Sigmoid colon (tissue), 7 donors: ENCODE results near the gene CCT6A. TPM values are rescaled to one million over a fixed set of nuclear protein-coding genes. Genes with fewer than 3 reads are reported as not detected.
A peak's percentile ranks its signal among the peaks of the same experiment; 100 is the strongest.
"Not testable (repeated sequence)": the region's sequence is repeated elsewhere in the genome, so short reads cannot be mapped to it uniquely, and the experiment has no call there.

Experiments
- DNase-seq: peaks from one replicate; pipeline ENCODE4 v3.0.0-alpha.2; 2019
- H3K27ac ChIP-seq, 4 donors: fragments of 200-600 bp; sonication (generic); one replicate each; pipeline ENCODE4 v1.5.1; 2016 to 2019; ENCODE audit warnings: mild to moderate bottlenecking in 1 of 4
- H3K27me3 ChIP-seq, 3 donors: fragments of 200-600 bp; sonication (generic); one replicate each; pipeline ENCODE4 v1.5.1; 2019; ENCODE audit warnings: mild to moderate bottlenecking in 1 of 3
- H3K36me3 ChIP-seq, 4 donors: fragments of 200-600 bp; sonication (generic); one replicate each; pipeline ENCODE4 v1.5.1; 2016 to 2019
- H3K4me1 ChIP-seq, 4 donors: fragments of 200-600 bp; sonication (generic); one replicate each; pipeline ENCODE4 v1.5.1; 2017 to 2019
- H3K4me3 ChIP-seq, 4 donors: fragments of 200-600 bp; sonication (generic); one replicate each; pipeline ENCODE4 v1.5.1; 2017 to 2019; ENCODE audit warnings: mild to moderate bottlenecking in 2 of 4, moderate library complexity in 1 of 4
- H3K9me3 ChIP-seq, 4 donors: fragments of 200-600 bp in 3 of 4; sonication (generic) in 3 of 4; one replicate each; pipeline versions ENCODE4 v1.5.1 to v1.6.1; 2013 to 2019
- CTCF ChIP-seq, 4 experiments: fragments of 450-650 bp in 3 of 4; fragments of 200-600 bp in 1 of 4; IDR thresholded peaks; one replicate each; pipeline ENCODE4 v1.5.1; 2016 to 2019; ENCODE audit warnings: antibody characterized with exemption in 4 of 4, mild to moderate bottlenecking in 3 of 4, moderate library complexity in 2 of 4
- EP300 ChIP-seq, 4 donors: sonication (generic); formaldehyde crosslinking; IDR thresholded peaks; one replicate each; pipeline ENCODE4 v1.6.1; 2017; ENCODE audit warnings: antibody characterized with exemption in 4 of 4
- POLR2A ChIP-seq, 2 donors: fragments of 450-650 bp; IDR thresholded peaks; one replicate each; pipeline ENCODE4 v1.6.1; 2016; ENCODE audit warnings: antibody characterized with exemption in 2 of 2, mild to moderate bottlenecking in 2 of 2, moderate library complexity in 2 of 2
- POLR2AphosphoS5 ChIP-seq, 4 donors: sonication (generic); formaldehyde crosslinking; IDR thresholded peaks; one replicate each; pipeline ENCODE4 v1.6.1; 2017; ENCODE audit warnings: antibody characterized with exemption in 4 of 4
- WGBS, 2 donors: extraction: QIAGEN DNeasy Blood & Tissue Kit; methylation state at CpG; one replicate each; pipeline ENCODE4 v1.1.7; 2013; 5-methylcytosine and 5-hydroxymethylcytosine counted together
- intact Hi-C: fragments of 100-400 bp; cut with DNase I; formaldehyde crosslinking; loops from one replicate; pipeline ENCODE4 v1.15.1; 2023
- polyA plus RNA-seq, 3 donors: library from polyadenylated mRNA; stranded (reverse); fragments of 200-250 nt; gene quantifications; one replicate each; pipeline ENCODE4 v1.2.3, GENCODE V29; 2013
- total RNA-seq, 4 donors: library from RNA; depleted of rRNA; stranded (reverse); fragments of >200 nt; gene quantifications; one replicate each; pipeline ENCODE4 v1.1.0, GENCODE V29; 2016
- donor health status: healthy with polysubstance abuse.
- donor health status: Bipolar disorder and iron deficiency.
- donor health status: healthy.

CCT6A gene
- total and polyA plus RNA-seq, 7 donors = 52.9 to 114 (median 85.4) TPM

DNA sequence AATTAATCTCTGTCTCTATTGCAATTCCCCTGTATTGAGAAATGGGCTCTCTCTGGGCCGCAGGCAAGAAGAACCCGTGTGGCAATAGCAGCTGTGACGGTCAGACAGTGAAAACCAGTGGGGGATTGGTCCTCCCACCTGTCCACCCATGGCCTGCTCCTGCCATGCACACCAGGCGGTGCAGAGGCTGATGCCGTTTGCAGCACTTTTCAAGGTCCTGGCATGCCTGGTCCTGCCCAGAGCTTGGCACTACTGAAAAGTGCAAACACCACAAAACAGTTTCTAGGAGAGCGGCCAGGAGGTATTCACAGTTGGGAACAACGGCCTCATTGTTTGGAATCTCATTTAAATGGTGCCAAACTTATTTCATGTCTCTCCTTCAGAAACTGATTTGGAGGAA is 41.9 kb upstream of the CCT6A start:
- intact Hi-C loops = no loop called here
- whole genome bisulfite sequencing, 2 donors = 20 to 71% methylated on average over 7 of the region's 7 CpGs

GRCh38 chr7:56017015-56017414 is 34.5 kb upstream of the CCT6A start:
- WGBS, 2 donors = 91 to 95% methylated on average over 3 of the region's 3 CpGs
- intact Hi-C loops = not testable (repeated sequence)

More for the DNA sequence above, 41.9 kb upstream of the CCT6A start:
- H3K9me3 ChIP-seq = no peaks in the 10 kb centered on the region
- H3K27ac ChIP-seq = peak overlapping the region in 3 of 4 donors; percentile 16 to 44 (median 39)
- H3K4me3 ChIP-seq = no peak overlapping the region
- peaks cover 0 to 19% (median 12%) of the 10 kb centered on the region in 4 donors for H3K4me1 ChIP-seq
- no peaks in the 10 kb centered on the region for H3K27me3 ChIP-seq
- no peak for DNase-seq
- no peak for TF ChIP-seq POLR2A (IDR thresholded peaks at IDR 0.05)
- TF ChIP-seq EP300 (IDR thresholded peaks at IDR 0.05) = no peak
- TF ChIP-seq CTCF (IDR thresholded peaks at IDR 0.05) = no peak
- peak in 1 of 4 donors; percentile 5 for TF ChIP-seq POLR2AphosphoS5 (IDR thresholded peaks at IDR 0.05)
- H3K36me3 ChIP-seq = peaks cover 0 to 3% (median 0%) of the 10 kb centered on the region in 4 donors

GRCh38 chr7:56019501-56019900 is 32.1 kb upstream of the CCT6A start:
- 40 to 77% methylated on average over 9 of the region's 9 CpGs for WGBS, 2 donors
- intact Hi-C loops = no loop called here

More at GRCh38 chr7:56017015-56017414, 34.5 kb upstream of the CCT6A start:
- peaks cover 0 to 32% (median 0%) of the 10 kb centered on the region in 4 donors for H3K36me3 ChIP-seq
- H3K27ac ChIP-seq, DNase-seq, H3K9me3 ChIP-seq, H3K27me3 ChIP-seq, H3K4me1 ChIP-seq, H3K4me3 ChIP-seq: not testable (repeated sequence)

GRCh38 chr7:56023500-56023899 is 28.1 kb upstream of the CCT6A start:
- Histone ChIP-seq H3K4me3 (no peak overlapping the region), H3K27ac (no peak overlapping the region), H3K36me3 (peaks cover 0 to 24% (median 0%) of the 10 kb centered on the region in 4 donors), H3K9me3 (no peaks in the 10 kb centered on the region), H3K27me3 (no peaks in the 10 kb centered on the region), H3K4me1 (no peaks in the 10 kb centered on the region)
- intact Hi-C loops = no loop called here
- TF ChIP-seq POLR2A (IDR thresholded peaks at IDR 0.05) (no peak), CTCF (IDR thresholded peaks at IDR 0.05) (no peak), EP300 (IDR thresholded peaks at IDR 0.05) (no peak), POLR2AphosphoS5 (IDR thresholded peaks at IDR 0.05) (no peak)
- DNase-seq = no peak

More at GRCh38 chr7:56019501-56019900, 32.1 kb upstream of the CCT6A start:
- Histone ChIP-seq H3K9me3 (no peaks in the 10 kb centered on the region), H3K4me3 (no peak overlapping the region), H3K36me3 (peaks cover 0 to 29% (median 0%) of the 10 kb centered on the region in 4 donors), H3K4me1 (no peaks in the 10 kb centered on the region), H3K27me3 (no peaks in the 10 kb centered on the region), H3K27ac (no peak overlapping the region)
- no peak for DNase-seq
- TF ChIP-seq POLR2A (IDR thresholded peaks at IDR 0.05) = no peak
- TF ChIP-seq CTCF (IDR thresholded peaks at IDR 0.05) = no peak
- no peak for TF ChIP-seq EP300 (IDR thresholded peaks at IDR 0.05)
- no peak for TF ChIP-seq POLR2AphosphoS5 (IDR thresholded peaks at IDR 0.05)

DNA sequence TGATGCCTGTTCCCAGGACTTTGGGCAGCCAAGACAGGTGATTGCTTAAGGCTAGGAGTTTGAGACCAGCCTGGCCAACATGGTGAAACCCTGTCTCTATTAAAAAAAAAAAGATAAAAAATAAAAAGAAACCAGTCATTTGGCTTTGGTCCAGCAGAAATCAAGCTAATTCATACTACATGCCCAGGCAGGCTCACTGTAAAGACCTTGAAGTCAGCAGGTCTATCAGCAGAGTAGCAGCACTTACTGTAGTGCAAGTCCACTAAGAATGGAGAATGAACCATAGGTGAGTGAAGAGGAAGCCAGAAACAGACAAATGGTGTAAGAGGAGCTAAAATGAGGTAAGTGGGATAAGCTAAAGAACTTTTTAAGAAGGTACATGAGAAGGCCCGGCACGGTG is 25.0 kb upstream of the CCT6A start:
- H3K27me3 ChIP-seq = no peaks in the 10 kb centered on the region
- H3K27ac ChIP-seq = no peak overlapping the region
- WGBS, 2 donors = 91 to 96% methylated on average over 2 of the region's 2 CpGs
- TF ChIP-seq EP300 (IDR thresholded peaks at IDR 0.05) = no peak
- H3K36me3 ChIP-seq = peaks cover 0 to 6% (median 0%) of the 10 kb centered on the region in 4 donors
- H3K4me3 ChIP-seq = no peak overlapping the region
- H3K4me1 ChIP-seq = no peaks in the 10 kb centered on the region
- intact Hi-C loops = no loop called here
- no peak for DNase-seq
- no peaks in the 10 kb centered on the region for H3K9me3 ChIP-seq
